Neural cell (in vitro differentiated cells): ENCODE measurements around the gene WDR70.

Experiments used
- CTCF ChIP-seq: fragments of 450-650 bp; IDR thresholded peaks from 2 replicates; pipeline ENCODE4 v1.5.1; 2014; ENCODE audit warnings: antibody characterized with exemption, mild to moderate bottlenecking, moderate library complexity; ENCODE audit not compliant: poor library complexity, severe bottlenecking
- EZH2 ChIP-seq: fragments of 200-600, 300-800 bp; shearing (Covaris generic), sonication (generic); IDR thresholded peaks from 2 replicates; pipeline ENCODE4 v1.6.1; 2014; ENCODE audit warnings: antibody characterized with exemption, low read length, borderline replicate concordance, mild to moderate bottlenecking; ENCODE audit not compliant: insufficient read depth, poor library complexity, severe bottlenecking

- no peak for TF ChIP-seq CTCF
- no peak for TF ChIP-seq EZH2
Measured at GRCh38 chr5:37417347-37417746, 38.2 kb downstream of the WDR70 start.
